Measurements from ENCODE around the gene VAV3.

The VAV3 gene

DNA sequence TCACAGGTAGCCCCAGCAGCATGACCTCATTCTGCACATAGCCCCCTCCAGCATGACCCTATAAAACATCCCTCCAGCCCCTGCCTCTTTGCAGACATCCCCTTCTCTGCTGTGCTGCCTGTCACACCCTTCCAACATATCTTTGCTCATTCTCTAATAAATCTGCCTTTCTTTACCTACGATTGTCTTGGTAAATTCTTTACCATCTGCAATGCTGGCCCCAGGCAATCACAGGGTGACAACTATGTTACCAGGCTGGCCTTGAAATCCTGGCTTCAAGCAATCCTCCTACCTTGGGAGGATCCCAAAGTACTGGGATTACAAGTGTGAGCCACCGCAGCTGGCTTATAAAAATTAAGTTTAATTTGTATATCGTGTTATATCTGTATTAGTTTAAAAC, 134.5 kb downstream of the VAV3 start:
- no peak for DNase-seq

DNA sequence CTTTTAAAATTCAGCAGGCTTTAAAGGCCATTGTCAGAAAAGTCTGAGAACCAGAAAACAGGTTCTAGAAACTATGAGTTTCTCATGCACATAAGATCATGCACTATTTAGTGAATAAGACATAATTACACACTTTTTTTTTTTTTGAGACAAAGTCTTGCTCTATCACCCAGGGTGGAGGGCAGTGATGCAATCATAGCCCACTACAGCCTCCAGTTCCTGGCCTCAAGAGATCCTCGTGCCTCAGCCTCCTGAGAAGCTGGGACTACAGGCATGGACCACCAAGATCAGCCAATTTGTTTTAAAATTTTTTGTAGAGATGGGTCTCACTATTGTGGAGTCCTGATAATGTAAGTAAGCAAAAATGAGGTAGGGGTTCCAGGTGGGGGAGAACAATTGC, 134.9 kb downstream of the VAV3 start:
- DNase-seq: no peak

DNA sequence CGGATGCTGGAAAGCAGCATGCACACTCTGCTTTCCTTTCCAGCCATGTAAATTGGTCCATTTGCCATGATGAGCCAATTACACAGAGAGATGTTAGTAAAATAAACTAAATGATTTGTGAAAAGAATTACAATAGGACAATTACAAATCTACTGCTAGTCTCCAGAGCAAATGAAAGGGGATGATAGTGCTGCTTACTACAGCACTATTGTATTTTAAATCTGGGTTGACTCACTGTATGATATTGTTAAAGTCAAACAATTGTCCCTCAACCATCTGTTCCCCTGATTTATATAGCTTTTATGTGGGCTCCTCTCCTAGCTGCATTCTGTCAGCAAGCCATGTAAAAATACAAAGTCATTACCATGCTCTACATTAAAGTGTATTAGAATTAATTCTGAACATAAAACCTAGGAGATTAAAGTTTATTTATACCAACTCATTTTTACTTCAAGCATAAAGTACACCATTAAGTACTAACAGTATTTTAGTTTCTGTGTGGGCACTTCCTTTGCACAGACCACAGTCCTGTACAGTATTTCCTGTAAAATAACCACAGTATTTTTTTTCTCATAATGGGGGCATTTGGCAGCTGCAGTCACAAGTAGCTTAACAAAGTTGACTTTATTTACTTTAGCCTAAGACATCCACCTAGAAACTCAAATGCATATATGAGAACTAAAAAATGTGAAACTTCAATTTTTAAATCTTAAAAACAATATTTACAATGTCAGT, 135.8 kb downstream of the VAV3 start:
- no peak for DNase-seq

- no peak for DNase-seq
Measured at GRCh38 chr1:107824946-107825345, 140.0 kb downstream of the VAV3 start.

DNA sequence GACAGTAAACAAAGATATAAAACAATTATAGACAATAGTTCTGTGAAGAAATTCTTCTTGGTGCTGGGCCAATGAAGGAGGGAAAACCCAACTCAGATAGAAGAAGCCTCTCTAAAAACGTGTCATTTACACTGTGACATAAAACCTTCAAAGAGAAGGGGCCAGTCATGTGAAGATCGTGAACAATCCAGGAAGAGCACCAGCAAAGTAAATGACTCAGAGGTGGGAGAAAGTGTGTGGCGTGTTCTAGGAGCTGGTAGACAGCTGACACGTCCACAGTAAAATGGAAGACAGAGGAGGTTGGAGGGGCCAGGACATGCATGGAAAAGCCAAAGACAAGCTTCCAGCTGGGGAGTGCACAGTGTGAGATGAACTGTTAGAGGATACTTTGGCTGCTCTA, 143.6 kb downstream of the VAV3 start:
- no peak for DNase-seq

DNA sequence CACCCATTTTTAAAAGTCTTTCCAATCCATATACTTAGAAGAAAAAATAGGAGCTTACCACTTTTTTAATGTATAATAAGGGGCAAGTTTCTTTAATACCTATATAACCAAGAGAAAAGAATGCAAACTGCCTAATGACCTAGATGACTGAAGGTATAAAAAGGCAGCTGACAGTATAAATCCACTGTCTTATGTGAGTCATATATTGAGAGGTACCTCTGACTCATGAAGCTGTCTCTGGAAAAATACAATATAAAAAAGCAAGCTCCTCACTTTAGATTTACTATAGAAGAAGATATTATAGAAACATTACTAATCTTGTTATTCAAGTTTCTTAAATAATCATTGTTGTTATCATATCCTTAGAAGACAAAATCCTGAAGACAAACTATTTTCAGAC, 144.2 kb downstream of the VAV3 start:
- no peak for DNase-seq

- DNase-seq: no peak
Measured at GRCh38 chr1:107817935-107818334, 147.0 kb downstream of the VAV3 start.

- DNase-seq: no peak
Measured at GRCh38 chr1:107817206-107817605, 147.8 kb downstream of the VAV3 start.

- DNase-seq: no peak
Measured at GRCh38 chr1:107810291-107810951, 154.6 kb downstream of the VAV3 start.

- DNase-seq: no peak
Measured at GRCh38 chr1:107807855-107808254, 157.1 kb downstream of the VAV3 start.

DNA sequence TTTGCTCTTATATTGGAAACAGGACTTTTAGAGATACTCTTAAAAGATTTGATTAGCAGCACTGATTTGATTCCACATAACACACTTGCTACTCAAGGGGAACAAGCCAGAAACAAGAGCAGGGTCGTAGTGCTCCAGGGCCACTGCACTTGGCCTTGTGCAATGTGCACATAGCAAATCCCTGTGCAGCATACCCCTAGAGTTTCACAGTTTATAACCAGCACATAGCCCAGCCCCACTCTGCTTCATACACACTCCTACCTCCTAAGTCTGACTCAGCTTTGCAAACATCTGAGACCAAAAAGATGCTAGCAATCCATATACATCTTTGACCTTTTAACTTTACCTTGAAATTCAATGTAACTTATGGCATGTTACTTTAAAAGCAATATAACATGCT, 157.6 kb downstream of the VAV3 start:
- DNase-seq: no peak

- no peak for DNase-seq
Measured at GRCh38 chr1:107806902-107807301, 158.1 kb downstream of the VAV3 start.

DNA sequence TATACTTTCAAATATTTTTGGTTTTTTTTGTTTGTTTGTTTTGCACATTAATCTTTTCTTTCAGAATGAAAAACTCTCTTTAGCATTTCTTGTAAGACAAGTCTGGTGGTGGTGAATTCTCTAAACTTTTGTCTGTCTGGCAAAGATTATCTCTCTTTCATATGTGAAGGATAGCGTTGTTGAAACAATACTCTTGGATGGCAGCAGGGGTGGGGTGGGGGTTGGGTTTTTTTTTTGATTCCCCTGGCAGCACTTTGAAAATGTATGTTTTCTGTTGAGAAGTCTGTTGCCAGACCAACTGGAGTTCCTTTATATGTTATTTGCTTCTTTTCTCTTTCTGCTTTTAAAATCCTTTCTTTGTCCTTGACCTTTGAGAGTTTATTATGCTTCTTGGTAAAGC, 160.2 kb downstream of the VAV3 start:
- DNase-seq: no peak

DNA sequence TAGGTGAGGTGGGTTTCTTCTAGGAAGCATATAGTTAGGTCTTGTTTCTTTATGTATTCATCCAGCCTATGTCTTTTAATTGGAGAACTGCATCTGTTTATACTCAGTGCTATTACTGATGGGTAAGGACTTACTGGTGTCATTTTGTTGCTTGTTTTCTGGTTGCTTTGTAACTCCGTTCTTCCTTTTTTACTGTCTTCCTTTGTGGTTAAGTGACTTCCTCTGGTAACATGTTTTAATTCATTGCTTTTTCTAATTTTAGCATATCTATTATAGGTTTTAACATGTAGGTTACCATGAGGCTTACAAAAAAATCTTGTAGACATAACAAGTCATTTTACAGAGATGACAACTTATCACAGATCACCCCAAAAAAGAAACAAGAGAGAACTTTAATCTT, 160.8 kb downstream of the VAV3 start:
- no peak for DNase-seq

DNA sequence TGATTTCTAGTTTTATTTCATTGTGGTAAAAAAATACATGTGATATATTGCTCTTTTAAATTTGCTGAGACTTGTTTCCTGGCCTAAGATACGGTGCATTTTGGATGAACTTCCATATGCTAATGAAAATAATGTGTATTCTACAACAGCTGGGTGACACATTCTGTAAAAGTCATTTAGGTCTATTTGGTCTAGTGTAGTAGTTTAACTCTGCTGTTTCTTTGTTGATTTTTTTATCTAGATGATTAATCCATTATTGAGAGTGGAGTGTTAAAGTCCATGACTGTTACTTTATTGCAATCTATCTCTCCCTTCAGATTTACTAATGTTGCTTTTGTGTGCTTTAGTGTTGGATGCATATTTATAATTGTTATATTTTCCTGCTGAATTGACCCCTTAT, 161.4 kb downstream of the VAV3 start:
- no peak for DNase-seq

- DNase-seq: no peak
Measured at GRCh38 chr1:107802654-107803053, 162.3 kb downstream of the VAV3 start.

GRCh38 chr1:107795994-107796393, 169.0 kb downstream of the VAV3 start:
- no peak for DNase-seq

- no peak for DNase-seq
Measured at GRCh38 chr1:107795441-107795840, 169.5 kb downstream of the VAV3 start.

DNA sequence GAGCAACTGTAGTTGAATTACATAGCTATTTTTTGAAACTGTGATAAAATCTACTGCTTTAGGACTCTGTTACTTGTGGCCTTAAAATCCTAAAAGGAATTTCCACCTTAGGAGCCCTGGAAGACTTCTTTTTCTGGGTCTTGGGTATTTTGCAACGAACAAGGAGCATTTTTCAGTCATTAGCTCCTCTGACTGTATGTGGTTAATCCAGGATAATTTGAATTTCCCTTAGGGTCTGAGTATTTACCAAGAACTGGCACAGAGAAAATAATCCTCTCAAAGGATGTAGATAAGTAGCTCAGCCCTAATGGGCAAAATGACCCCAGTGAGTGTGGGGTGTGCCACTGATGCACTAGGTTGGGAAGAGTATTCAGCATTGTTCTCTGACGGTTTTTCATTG, 170.4 kb downstream of the VAV3 start:
- DNase-seq: no peak

DNA sequence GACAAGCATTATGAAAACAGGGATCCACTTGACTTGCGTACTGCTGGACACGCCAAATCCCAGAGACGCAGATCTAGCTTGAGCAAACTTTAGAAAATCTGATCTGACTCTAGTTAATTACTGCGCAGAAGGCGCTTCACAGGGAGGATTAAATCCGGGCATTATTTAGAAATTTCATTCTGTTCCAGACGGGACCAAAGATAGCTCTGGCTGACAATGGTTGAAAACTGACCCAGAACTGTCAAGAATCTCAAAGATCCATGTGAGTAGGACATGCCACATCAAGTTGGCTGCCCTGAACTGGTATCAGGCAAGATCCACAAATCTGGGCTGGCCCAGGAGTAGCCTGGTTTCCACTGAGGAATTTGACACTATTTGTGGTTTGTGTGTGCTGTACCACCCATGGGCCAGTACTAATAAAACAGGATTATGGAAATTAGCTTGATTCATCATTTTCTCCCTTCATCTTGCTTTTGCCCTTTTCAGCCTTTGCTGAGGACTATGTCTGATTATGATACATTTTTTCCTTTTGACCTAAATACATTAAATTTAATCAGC, 171.0 kb downstream of the VAV3 start:
- DNase-seq: no peak

DNA sequence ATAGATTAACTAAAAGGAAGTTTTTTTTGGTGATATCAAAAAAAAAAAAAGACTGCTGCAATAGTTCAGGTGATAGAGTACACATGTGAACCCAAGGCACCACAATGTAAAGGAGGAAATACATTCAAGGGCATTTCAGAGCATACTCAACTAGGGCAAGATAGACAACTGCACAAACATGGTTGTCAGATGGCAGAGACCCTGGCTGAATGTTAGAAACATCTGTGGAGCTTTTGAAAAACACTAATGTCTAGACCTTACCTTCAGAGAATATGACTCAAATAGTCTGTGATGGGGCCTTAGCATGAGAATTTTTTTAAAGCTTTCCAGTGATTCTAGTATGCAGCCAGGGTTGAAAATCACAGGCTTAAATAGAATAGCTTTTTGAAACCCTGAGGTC, 173.6 kb downstream of the VAV3 start:
- no peak for DNase-seq

DNA sequence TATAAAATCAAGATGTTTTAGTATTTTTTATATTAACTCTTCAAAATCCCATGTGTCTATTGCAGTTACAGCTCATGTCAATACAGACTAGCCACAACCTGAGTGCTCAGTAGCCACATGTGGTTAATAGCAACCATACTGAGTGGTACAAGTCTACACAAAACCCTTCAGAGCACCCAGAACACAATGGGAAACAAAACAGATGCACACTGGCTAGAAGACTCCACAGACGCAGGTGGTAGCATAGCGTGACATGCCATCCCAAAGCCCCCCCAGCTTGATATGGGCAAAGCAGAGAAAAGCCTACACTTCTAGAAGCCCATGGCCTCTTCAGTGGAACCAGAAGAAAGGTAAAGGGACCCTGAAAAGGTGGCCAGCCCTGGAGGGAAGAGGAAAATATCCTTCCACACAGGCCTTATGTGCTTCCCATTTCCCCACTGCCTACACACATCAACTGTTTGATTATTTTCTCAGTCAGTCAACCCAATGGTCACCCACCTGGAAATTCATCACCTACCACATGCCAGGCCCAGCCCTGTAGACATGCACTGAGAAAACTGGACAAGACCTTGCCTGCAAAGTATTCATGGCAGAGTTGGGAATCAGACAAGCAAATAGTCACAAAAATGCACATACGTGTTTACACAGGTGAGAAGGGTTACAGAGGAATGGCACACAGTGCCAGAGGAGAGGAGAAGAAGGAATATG, 175.0 kb downstream of the VAV3 start:
- DNase-seq: no peak

DNA sequence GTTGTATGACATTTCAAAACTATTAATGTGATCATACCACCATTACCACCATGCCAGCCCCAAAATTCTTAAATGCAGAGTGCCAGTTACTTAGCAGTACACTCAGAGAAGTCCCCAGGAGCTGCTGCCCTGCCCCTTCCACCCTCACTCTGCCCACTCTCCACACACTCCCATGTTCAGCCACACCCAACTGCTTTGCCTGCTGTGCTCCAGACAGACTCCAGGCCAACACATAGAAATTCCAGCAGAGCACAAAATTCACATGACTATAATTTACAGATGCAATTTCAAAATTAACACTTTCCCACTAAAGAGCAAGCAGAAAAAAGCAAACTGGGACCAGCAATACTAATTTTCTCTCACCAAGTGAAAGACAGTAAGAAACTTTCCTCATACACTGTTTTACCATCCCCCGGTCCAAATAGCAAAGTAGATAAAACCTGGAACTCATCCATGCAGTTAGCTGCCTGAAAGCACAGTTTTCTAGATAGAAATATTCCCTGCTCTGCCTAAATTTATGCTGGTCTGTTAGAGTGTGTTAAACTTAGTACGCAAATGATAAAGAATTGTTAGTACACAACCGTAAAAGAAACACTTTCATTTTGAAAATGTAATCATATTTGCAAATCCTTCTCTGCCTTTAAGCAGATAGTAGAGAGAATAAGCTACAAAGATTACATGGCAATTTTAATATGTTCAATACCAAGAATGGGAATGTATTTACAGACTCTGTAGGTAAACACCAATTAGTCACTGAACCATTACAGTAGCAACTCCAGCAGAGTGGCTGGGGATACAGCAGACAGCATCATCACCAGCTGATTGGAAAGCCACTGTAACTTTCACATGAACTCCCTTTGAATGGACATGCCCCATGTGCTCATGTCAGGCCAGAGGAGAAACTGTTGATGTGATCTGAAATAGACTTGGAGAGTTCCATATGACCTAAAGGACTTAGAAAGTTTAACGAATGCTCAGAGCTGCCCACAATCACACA, 176.5 kb downstream of the VAV3 start:
- DNase-seq: no peak
